ENCODE data around the gene TBC1D14. TPM values are rescaled to one million over a fixed set of nuclear protein-coding genes. Genes with fewer than 3 reads are reported as not detected.

TBC1D14 gene
- total and polyA plus RNA-seq, 2 of the 4 experiments (the other 2 are of a cell fraction) = 31.7 to 40.7 TPM

DNA sequence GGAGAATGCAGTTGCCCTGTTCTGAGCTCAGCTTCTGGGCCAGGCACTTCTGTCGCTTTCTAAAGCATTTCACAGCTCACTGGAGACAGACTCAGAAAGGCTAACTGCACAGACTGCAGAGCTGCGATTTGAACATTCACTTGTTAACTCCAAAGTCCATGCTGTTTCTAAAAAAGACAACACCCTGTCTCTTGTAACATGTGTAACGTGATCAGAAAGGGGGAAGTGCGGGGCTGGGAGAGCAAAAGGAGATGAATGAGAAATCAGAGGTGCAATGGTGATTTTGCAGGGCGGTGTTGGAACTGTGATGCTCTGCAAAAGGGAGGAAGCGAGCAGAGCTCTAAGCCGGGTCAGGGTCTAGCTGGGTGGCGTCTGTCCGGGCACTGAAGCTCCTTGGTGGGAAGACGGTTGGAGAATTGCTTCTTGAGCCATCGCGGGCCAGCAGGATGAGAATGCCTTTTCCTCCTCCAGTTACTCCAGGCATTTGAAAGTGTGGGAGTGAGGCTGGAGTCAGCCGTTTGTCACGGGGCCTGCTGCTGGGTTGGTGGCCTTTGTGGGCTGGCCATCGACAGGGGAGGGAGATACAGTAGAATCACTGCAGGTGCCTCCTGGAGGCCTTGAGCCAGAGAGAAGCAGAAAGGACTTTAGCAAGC is 20.3 kb downstream of the TBC1D14 start:
- no peak overlapping the region for H3K56ac ChIP-seq (ENCODE audit: extremely low read depth, insufficient read depth, low read length)
- no peak overlapping the region for H4K5ac ChIP-seq (ENCODE audit: low read depth, low read length)
- H3K14ac ChIP-seq (replicated peaks; ENCODE audit: low read depth, low read length) = no peak overlapping the region
- no peaks in the 10 kb centered on the region for H3K27me3 ChIP-seq (ENCODE audit: control insufficient read depth, insufficient read depth, low read length)
- no peak overlapping the region for H3K4me3 ChIP-seq (ENCODE audit: insufficient read depth, low read depth, low read length)
- no peak overlapping the region for H2AK5ac ChIP-seq (ENCODE audit: low read depth, low read length)
- H3K27ac ChIP-seq (ENCODE audit: insufficient read depth, low read length) = no peak overlapping the region
- BruUV-seq (replicated peaks) = no TSS peak
- H2BK15ac ChIP-seq (ENCODE audit: low read depth, low read length) = no peak overlapping the region
- dilution Hi-C loops (cut with HindIII; ENCODE audit: low sequenced_read_pairs, unreplicated experiment) (no loop called here), in situ Hi-C loops (cut with MboI; ENCODE audit: low sequenced_read_pairs) (no loop called here), intact Hi-C loops (cut with micrococcal nuclease) (no loop called here)
- no peak overlapping the region for H2AFZ ChIP-seq (replicated peaks; ENCODE audit: low read length, poor library complexity)
- no peak overlapping the region for H3K4ac ChIP-seq (ENCODE audit: low read depth, low read length)
- no peak overlapping the region for H3K4me2 ChIP-seq (ENCODE audit: low read depth, low read length)
- H3K36me3 ChIP-seq (ENCODE audit: control insufficient read depth, insufficient read depth, low read length) = peaks cover 9% of the 10 kb centered on the region
- no peak overlapping the region for H3K18ac ChIP-seq (ENCODE audit: low read depth, low read length)
- no peaks in the 10 kb centered on the region for H3K9me3 ChIP-seq (ENCODE audit: control insufficient read depth, insufficient read depth, low read length)
- H3K9me1 ChIP-seq (ENCODE audit: insufficient read depth, low read length) = peaks cover 21% of the 10 kb centered on the region; the same call in 1 of the 2 replicates
- peaks cover 14% of the 10 kb centered on the region for H3K4me1 ChIP-seq (ENCODE audit: control insufficient read depth, insufficient read depth, low read length)
- no peak overlapping the region for H4K91ac ChIP-seq (ENCODE audit: insufficient read depth, low read depth, low read length)
- peak overlapping the region; percentile 62 for H2AK9ac ChIP-seq (replicated peaks; ENCODE audit: low read depth, low read length, poor library complexity)
- 83% methylated on average over 4 of the region's 15 CpGs; no CpG with 5 or more reads in 1 of the 2 experiments for WGBS, 2 experiments (ENCODE audit: extremely low coverage in 2 of 2, insufficient read length in 1 of 2)
- no peak overlapping the region for H2BK5ac ChIP-seq (ENCODE audit: low read depth, low read length, poor library complexity, severe bottlenecking)
- DNase-seq (no peak), ATAC-seq (ENCODE audit: low read depth) (no peak)
- no peak overlapping the region for H3K9ac ChIP-seq (ENCODE audit: low read depth, low read length)
- no peak overlapping the region for H4K8ac ChIP-seq (ENCODE audit: low read depth in 2 of 2, low read length in 2 of 2)
- H2BK20ac ChIP-seq (ENCODE audit: low read depth, low read length) = no peak overlapping the region
- CTCF ChIA-PET = no interaction called here
- no peak overlapping the region for H2BK120ac ChIP-seq (ENCODE audit: low read depth, low read length)
- POLR2A ChIA-PET (ENCODE audit: unreplicated experiment) = interaction anchor here (0.5 kb wide), 1 partner anchor 20 kb away, joined by 3 read pairs; the partner anchor contains the start of gene TBC1D14
- peaks cover 37 to 65% of the 10 kb centered on the region in 2 experiments for H3K79me1 ChIP-seq (ENCODE audit: low read depth in 1 of 2, low read length in 2 of 2)
- no peak overlapping the region for H3K23ac ChIP-seq (ENCODE audit: low read depth, low read length)
- TF ChIP-seq BHLHE40 (IDR thresholded peaks at IDR 0.05; ENCODE audit: low read depth, low read length) (no peak), RAD21 (IDR thresholded peaks at IDR 0.05; ENCODE audit: low read length) (no peak), CEBPB (IDR thresholded peaks at IDR 0.05; ENCODE audit: low read depth, low read length) (no peak), RCOR1 (IDR thresholded peaks at IDR 0.05; ENCODE audit: insufficient replicate concordance, low read length) (no peak), CHD1 (IDR thresholded peaks at IDR 0.05; ENCODE audit: low read depth, low read length) (no peak), FOS (IDR thresholded peaks at IDR 0.05; ENCODE audit: low read depth, low read length) (no peak), RFX5 (IDR thresholded peaks at IDR 0.05; ENCODE audit: low read depth, low read length) (no peak), POLR2A (IDR thresholded peaks at IDR 0.05; ENCODE audit: low read depth, low read length) (no peak), MAFK (IDR thresholded peaks at IDR 0.05; ENCODE audit: low read depth, low read length) (no peak), MAZ (IDR thresholded peaks at IDR 0.05; ENCODE audit: borderline replicate concordance, low read depth, low read length) (no peak)
- TF ChIP-seq, protein P1, sequence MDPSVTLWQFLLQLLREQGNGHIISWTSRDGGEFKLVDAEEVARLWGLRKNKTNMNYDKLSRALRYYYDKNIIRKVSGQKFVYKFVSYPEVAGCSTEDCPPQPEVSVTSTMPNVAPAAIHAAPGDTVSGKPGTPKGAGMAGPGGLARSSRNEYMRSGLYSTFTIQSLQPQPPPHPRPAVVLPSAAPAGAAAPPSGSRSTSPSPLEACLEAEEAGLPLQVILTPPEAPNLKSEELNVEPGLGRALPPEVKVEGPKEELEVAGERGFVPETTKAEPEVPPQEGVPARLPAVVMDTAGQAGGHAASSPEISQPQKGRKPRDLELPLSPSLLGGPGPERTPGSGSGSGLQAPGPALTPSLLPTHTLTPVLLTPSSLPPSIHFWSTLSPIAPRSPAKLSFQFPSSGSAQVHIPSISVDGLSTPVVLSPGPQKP (IDR thresholded peaks at IDR 0.05; ENCODE audit: borderline replicate concordance, low read depth, low read length) = no peak
- TF ChIP-seq, protein P2, sequence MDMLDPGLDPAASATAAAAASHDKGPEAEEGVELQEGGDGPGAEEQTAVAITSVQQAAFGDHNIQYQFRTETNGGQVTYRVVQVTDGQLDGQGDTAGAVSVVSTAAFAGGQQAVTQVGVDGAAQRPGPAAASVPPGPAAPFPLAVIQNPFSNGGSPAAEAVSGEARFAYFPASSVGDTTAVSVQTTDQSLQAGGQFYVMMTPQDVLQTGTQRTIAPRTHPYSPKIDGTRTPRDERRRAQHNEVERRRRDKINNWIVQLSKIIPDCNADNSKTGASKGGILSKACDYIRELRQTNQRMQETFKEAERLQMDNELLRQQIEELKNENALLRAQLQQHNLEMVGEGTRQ (IDR thresholded peaks at IDR 0.05; ENCODE audit: low read depth, low read length) = no peak
- peaks cover 21% of the 10 kb centered on the region for H4K20me1 ChIP-seq (ENCODE audit: insufficient read depth, low read length)
